KMS-11 (cell line): ENCODE measurements around the gene NME9.
A peak's percentile ranks its signal among the peaks of the same experiment; 100 is the strongest.

ENCODE experiments used
- H2AFZ ChIP-seq: fragments of 200-600 bp; sonication (generic); 2 replicates; pipeline ENCODE4 v1.6.1; 2016; ENCODE audit warnings: antibody characterized with exemption, mixed run types, low read depth
- H3K27ac ChIP-seq: fragments of 200-600 bp; sonication (generic); 2 replicates; pipeline ENCODE4 v1.6.1; 2016; ENCODE audit warnings: mild to moderate bottlenecking, mixed run types
- H3K27me3 ChIP-seq: fragments of 200-600 bp; sonication (generic); 2 replicates; pipeline ENCODE4 v1.6.1; 2017; ENCODE audit warnings: mild to moderate bottlenecking, low read depth, mixed run types, moderate library complexity; ENCODE audit not compliant: insufficient read depth
- H3K36me3 ChIP-seq: fragments of 200-600 bp; sonication (generic); 2 replicates; pipeline ENCODE4 v1.6.1; 2017; ENCODE audit warnings: mild to moderate bottlenecking, mixed run types; ENCODE audit not compliant: insufficient read depth
- H3K4me1 ChIP-seq: fragments of 200-600 bp; sonication (generic); 2 replicates; pipeline ENCODE4 v1.6.1; 2016; ENCODE audit warnings: mild to moderate bottlenecking, low read depth, mixed run types; ENCODE audit not compliant: poor library complexity, severe bottlenecking
- H3K4me2 ChIP-seq: fragments of 200-600 bp; sonication (generic); 2 replicates; pipeline ENCODE4 v1.7.0; 2016; ENCODE audit warnings: mild to moderate bottlenecking, mixed run types
- H3K4me3 ChIP-seq: fragments of 200-600 bp; sonication (generic); IDR thresholded peaks from 2 replicates; pipeline ENCODE4 v1.6.1; 2017; ENCODE audit warnings: low read depth, low read length, mixed read lengths; ENCODE audit not compliant: insufficient read depth
- H3K79me2 ChIP-seq: fragments of 200-600 bp; sonication (generic); 2 replicates; pipeline ENCODE4 v1.6.1; 2016; ENCODE audit warnings: low read depth, mixed run types; ENCODE audit not compliant: insufficient read depth
- H3K9ac ChIP-seq: fragments of 200-600 bp; sonication (generic); 2 replicates; pipeline ENCODE4 v1.6.1; 2016; ENCODE audit warnings: mild to moderate bottlenecking, mixed run types
- H4K20me1 ChIP-seq: fragments of 200-600 bp; sonication (generic); 2 replicates; pipeline ENCODE4 v1.6.1; 2016; ENCODE audit warnings: mild to moderate bottlenecking, mixed run types; ENCODE audit not compliant: insufficient read depth
- TF ChIP-seq, protein P1 (sequence below): fragments of 200-600 bp; sonication (generic); conservative IDR thresholded peaks from 2 replicates; pipeline ENCODE4 v1.6.1; 2017; ENCODE audit warnings: low read depth, mild to moderate bottlenecking, antibody characterized with exemption, low read length, moderate library complexity, mixed read lengths

NME9 gene

DNA sequence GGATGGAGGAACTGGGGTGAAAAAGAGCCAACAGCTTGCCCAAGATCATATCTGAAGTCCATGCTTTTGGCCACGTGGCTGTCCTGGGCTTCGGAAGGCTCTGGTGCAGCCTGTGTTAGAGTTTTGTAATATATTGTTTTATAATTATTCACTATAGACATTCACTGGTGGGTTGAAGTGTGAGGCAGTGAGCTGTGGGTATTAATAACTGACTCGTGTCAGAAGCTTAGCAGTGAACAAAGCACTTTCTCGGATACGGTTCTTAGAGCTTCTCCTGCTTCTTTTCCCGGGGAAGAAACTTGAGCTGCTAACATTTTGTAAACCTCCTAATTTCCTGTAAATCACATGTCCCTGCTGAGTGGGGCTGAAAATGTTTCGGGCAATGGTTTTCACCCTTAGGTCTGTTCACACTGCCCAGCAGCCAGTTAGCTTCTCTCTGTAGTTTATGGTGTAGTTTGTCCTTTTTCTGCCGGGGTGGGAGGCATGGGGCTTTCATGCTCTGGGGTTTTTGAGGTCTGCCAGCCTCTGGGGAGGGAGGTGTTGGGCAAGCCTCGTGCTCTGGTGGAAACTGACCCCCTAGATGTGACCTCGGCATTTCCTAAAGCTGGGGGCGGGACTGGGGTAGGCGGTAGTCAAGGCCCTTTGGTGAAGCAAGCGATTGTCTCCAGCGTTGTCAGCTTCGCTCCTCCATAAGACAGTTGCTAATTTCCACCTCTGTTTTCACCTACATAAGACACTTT, 20.4 kb upstream of the NME9 start:
- Histone ChIP-seq H3K4me3 (no peak overlapping the region), H3K36me3 (no peaks in the 10 kb centered on the region), H3K4me1 (no peaks in the 10 kb centered on the region), H3K9ac (no peak overlapping the region), H4K20me1 (no peaks in the 10 kb centered on the region), H2AFZ (no peak overlapping the region), H3K27me3 (peaks cover 6% of the 10 kb centered on the region; the same call in 1 of the 2 replicates), H3K27ac (no peak overlapping the region), H3K4me2 (no peak overlapping the region), H3K79me2 (no peaks in the 10 kb centered on the region)
- TF ChIP-seq, protein P1, sequence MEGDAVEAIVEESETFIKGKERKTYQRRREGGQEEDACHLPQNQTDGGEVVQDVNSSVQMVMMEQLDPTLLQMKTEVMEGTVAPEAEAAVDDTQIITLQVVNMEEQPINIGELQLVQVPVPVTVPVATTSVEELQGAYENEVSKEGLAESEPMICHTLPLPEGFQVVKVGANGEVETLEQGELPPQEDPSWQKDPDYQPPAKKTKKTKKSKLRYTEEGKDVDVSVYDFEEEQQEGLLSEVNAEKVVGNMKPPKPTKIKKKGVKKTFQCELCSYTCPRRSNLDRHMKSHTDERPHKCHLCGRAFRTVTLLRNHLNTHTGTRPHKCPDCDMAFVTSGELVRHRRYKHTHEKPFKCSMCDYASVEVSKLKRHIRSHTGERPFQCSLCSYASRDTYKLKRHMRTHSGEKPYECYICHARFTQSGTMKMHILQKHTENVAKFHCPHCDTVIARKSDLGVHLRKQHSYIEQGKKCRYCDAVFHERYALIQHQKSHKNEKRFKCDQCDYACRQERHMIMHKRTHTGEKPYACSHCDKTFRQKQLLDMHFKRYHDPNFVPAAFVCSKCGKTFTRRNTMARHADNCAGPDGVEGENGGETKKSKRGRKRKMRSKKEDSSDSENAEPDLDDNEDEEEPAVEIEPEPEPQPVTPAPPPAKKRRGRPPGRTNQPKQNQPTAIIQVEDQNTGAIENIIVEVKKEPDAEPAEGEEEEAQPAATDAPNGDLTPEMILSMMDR: no peak

- Histone ChIP-seq H2AFZ (peak overlapping the region; percentile 91), H3K27ac (no peak overlapping the region)
These were observed 19.4 kb upstream of the NME9 start for GRCh38 chr3:138348754-138349739.

GRCh38 chr3:138347960-138348753, 18.5 kb upstream of the NME9 start, which contains the start of gene MRAS:
Gene MRAS (plus strand): TSS chr3:138348579. CDS start chr3:138372884, 24,305 bp downstream.
- no peaks in the 10 kb centered on the region for H3K79me2 ChIP-seq
- no peak within 1 kb of the TSS for H3K4me3 ChIP-seq
- no peaks in the 10 kb centered on the region for H3K4me1 ChIP-seq
- H2AFZ ChIP-seq: peak within 1 kb of the TSS; percentile 91
- TF ChIP-seq, protein P1: 0 out of 2 replicates have a peak, but pooled peaks have one; percentile 28
- no peak within 1 kb of the TSS for H3K27ac ChIP-seq
- no peaks in the 10 kb centered on the region for H4K20me1 ChIP-seq
- H3K36me3 ChIP-seq: no peaks in the 10 kb centered on the region
- H3K9ac ChIP-seq: peak within 1 kb of the TSS; percentile 17; the same call in 1 of the 2 replicates
- H3K4me2 ChIP-seq: peak within 1 kb of the TSS; percentile 59
- H3K27me3 ChIP-seq: peaks cover 6% of the 10 kb centered on the region; the same call in 1 of the 2 replicates

More at GRCh38 chr3:138348754-138349739, 19.4 kb upstream of the NME9 start:
- TF ChIP-seq, protein P1: no peak
- Histone ChIP-seq H3K4me3 (no peak overlapping the region), H3K36me3 (no peaks in the 10 kb centered on the region), H3K9ac (peak overlapping the region; percentile 17; the same call in 1 of the 2 replicates), H3K4me1 (no peaks in the 10 kb centered on the region), H3K79me2 (no peaks in the 10 kb centered on the region), H4K20me1 (no peaks in the 10 kb centered on the region), H3K4me2 (peak overlapping the region; percentile 59), H3K27me3 (peaks cover 6% of the 10 kb centered on the region; the same call in 1 of the 2 replicates)

DNA sequence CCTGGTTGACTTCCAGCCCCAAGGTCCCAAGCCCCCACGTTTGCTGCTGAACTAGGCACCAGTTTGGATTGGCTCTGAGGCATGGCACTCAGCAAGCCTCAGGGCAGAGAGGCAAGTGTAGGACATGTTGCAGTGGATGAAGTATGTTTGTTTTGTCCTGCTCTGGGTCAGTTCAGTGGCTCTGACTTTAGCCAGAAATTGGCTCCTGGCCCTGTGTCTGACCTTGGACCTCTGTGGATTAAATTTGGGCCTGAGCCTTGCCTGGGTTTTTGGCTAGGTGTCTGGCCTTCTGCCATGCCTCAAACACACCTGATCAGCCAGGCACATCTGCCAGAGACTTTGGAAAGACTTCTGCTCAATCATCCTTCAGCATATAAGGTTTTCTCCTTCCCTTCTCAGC, 15.1 kb upstream of the NME9 start:
- no peak overlapping the region for H3K9ac ChIP-seq
- no peaks in the 10 kb centered on the region for H4K20me1 ChIP-seq
- H3K4me3 ChIP-seq: no peak overlapping the region
- no peak overlapping the region for H3K27ac ChIP-seq
- peaks cover 6% of the 10 kb centered on the region; the same call in 1 of the 2 replicates for H3K27me3 ChIP-seq
- H3K4me1 ChIP-seq: no peaks in the 10 kb centered on the region
- H3K36me3 ChIP-seq: no peaks in the 10 kb centered on the region
- TF ChIP-seq, protein P1: no peak
- H3K4me2 ChIP-seq: no peak overlapping the region
- no peaks in the 10 kb centered on the region for H3K79me2 ChIP-seq
- no peak overlapping the region for H2AFZ ChIP-seq
